Chondrocyte (in vitro differentiated cells): Measurements from ENCODE around the gene ATG13. TPM values are rescaled to one million over a fixed set of nuclear protein-coding genes. Genes with fewer than 3 reads are reported as not detected.

Experiments
- DNase-seq: peaks from one replicate; pipeline ENCODE4 v3.0.0; 2021; ENCODE audit warnings: mixed read lengths, low spot score
- H3K27ac Mint-ChIP-seq: one replicate; pipeline ENCODE4 v1.8.0; 2021; ENCODE audit warnings: mild to moderate bottlenecking, moderate library complexity, mixed read lengths; ENCODE audit not compliant: unreplicated experiment
- H3K27me3 Mint-ChIP-seq: 2 replicates; pipeline ENCODE4 v1.8.0; 2021; ENCODE audit warnings: low read depth, mixed read lengths
- H3K36me3 Mint-ChIP-seq: 2 replicates; pipeline ENCODE4 v1.8.0; 2021; ENCODE audit warnings: low read depth, mixed read lengths
- H3K4me1 Mint-ChIP-seq: 2 replicates; pipeline ENCODE4 v1.8.0; 2021; ENCODE audit warnings: low read depth, mild to moderate bottlenecking, mixed read lengths
- H3K4me3 Mint-ChIP-seq: one replicate; pipeline ENCODE4 v1.8.0; 2021; ENCODE audit warnings: mild to moderate bottlenecking, moderate library complexity, mixed read lengths; ENCODE audit not compliant: unreplicated experiment
- H3K9me3 Mint-ChIP-seq: 2 replicates; pipeline ENCODE4 v1.8.0; 2021; ENCODE audit warnings: low read depth, mixed read lengths
- total RNA-seq: library from RNA; stranded (reverse); gene quantifications from 3 replicates; pipeline ENCODE4 v1.2.1, GENCODE V29; 2021
- TF ChIP-seq, protein P1 (sequence below): fragments of 200-600 bp; sonication (generic); IDR thresholded peaks from 2 replicates; pipeline ENCODE4 v1.5.0; 2021; ENCODE audit warnings: antibody characterized with exemption, mild to moderate bottlenecking, moderate library complexity

ATG13 gene
- total RNA-seq, 1 donor from 2014 or later, result 67.1 TPM

DNA sequence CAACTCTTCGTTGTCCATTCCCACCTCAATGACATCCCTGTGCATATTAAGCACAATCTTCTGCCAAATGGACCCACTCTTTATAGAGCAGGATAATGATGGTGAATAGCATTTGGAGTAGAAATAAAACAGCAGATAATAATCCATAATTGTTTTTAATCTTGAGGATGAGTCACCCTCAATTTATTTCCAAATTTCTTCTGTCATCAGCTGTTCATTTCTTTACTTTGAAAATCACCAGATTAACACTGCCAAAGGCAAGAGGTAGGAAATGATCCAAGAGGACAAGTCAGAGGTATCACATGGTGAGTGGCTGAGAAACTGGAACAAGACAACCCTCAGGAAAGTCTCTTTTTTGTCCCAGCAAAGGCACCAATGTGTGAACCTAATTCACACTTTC, 16.2 kb upstream of the ATG13 start:
- Mint-ChIP-seq H3K4me3 (no peak overlapping the region), H3K9me3 (no peaks in the 10 kb centered on the region), H3K4me1 (no peaks in the 10 kb centered on the region), H3K27ac (no peak overlapping the region), H3K27me3 (no peaks in the 10 kb centered on the region), H3K36me3 (peaks cover 6% of the 10 kb centered on the region)
- TF ChIP-seq, protein P1, sequence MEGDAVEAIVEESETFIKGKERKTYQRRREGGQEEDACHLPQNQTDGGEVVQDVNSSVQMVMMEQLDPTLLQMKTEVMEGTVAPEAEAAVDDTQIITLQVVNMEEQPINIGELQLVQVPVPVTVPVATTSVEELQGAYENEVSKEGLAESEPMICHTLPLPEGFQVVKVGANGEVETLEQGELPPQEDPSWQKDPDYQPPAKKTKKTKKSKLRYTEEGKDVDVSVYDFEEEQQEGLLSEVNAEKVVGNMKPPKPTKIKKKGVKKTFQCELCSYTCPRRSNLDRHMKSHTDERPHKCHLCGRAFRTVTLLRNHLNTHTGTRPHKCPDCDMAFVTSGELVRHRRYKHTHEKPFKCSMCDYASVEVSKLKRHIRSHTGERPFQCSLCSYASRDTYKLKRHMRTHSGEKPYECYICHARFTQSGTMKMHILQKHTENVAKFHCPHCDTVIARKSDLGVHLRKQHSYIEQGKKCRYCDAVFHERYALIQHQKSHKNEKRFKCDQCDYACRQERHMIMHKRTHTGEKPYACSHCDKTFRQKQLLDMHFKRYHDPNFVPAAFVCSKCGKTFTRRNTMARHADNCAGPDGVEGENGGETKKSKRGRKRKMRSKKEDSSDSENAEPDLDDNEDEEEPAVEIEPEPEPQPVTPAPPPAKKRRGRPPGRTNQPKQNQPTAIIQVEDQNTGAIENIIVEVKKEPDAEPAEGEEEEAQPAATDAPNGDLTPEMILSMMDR, result no peak
- DNase-seq, result no peak

- no peak for DNase-seq
- Mint-ChIP-seq H3K4me1 (peaks cover 3% of the 10 kb centered on the region), H3K9me3 (no peaks in the 10 kb centered on the region), H3K27me3 (no peaks in the 10 kb centered on the region), H3K4me3 (no peak overlapping the region), H3K27ac (no peak overlapping the region), H3K36me3 (peaks cover 6% of the 10 kb centered on the region)
- TF ChIP-seq, protein P1, result no peak
Observed at GRCh38 chr11:46603704-46604308, 13.5 kb upstream of the ATG13 start.

DNA sequence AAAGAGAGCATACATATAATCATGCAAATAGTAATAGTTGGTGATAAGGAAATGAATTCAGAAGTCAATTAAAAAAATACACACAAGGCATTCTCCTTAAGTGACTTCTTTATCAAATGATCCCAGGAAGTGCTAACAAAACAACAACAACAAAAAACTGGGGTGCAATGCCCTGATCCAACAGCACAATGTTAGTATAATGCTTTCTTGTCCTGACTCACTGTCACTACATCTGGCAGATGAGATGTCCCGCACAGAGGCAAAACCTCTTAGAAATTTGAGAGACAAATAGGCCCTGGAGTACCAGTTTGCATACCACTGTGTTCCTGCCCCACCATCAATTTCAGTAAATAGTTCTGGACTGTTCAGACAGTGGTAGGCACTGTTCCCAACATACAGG, 12.6 kb upstream of the ATG13 start:
- Mint-ChIP-seq H3K27ac (no peak overlapping the region), H3K36me3 (peaks cover 6% of the 10 kb centered on the region), H3K4me3 (no peak overlapping the region), H3K9me3 (no peaks in the 10 kb centered on the region), H3K27me3 (no peaks in the 10 kb centered on the region), H3K4me1 (peaks cover 3% of the 10 kb centered on the region)
- TF ChIP-seq, protein P1, result no peak
- DNase-seq, result no peak

- Mint-ChIP-seq H3K27ac (no peak overlapping the region), H3K27me3 (no peaks in the 10 kb centered on the region), H3K9me3 (no peaks in the 10 kb centered on the region), H3K36me3 (peaks cover 5% of the 10 kb centered on the region), H3K4me3 (no peak overlapping the region), H3K4me1 (peaks cover 6% of the 10 kb centered on the region)
- DNase-seq, result no peak
- TF ChIP-seq, protein P1, result no peak
Observed at GRCh38 chr11:46607516-46607915, 9.8 kb upstream of the ATG13 start.

DNA sequence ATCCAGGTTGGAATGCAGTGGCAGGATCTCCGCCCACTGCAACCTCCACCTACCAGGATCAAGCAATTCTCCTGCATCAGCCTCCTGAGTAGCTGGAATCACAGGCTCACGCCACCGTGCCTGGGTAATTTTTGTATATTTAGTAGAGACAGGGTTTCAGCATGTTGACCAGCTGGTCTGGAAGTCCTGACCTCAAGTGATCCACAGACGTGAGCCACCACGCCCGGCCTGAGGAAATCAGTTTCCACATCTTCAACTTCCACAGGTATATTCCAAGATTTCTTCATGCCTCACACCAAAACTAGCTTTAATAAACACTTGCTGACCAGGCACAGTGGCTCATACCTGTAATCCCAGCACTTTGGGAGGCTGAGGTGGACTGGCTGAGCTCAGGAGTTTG, 8.0 kb upstream of the ATG13 start:
- TF ChIP-seq, protein P1, result no peak
- no peak for DNase-seq
- Mint-ChIP-seq H3K9me3 (no peaks in the 10 kb centered on the region), H3K27ac (no peak overlapping the region), H3K4me3 (no peak overlapping the region), H3K4me1 (peaks cover 6% of the 10 kb centered on the region), H3K27me3 (no peaks in the 10 kb centered on the region), H3K36me3 (no peaks in the 10 kb centered on the region)
